GM21423 (cell line): ENCODE measurements around the gene UBE2E3.

Source experiments
- ATAC-seq: cut with Tn5 transposase; IDR thresholded peaks from one replicate; pipeline ENCODE4 v1.9.1; 2021; ENCODE audit warnings: mild to moderate bottlenecking, moderate library complexity; ENCODE audit not compliant: unreplicated experiment

The UBE2E3 gene

DNA sequence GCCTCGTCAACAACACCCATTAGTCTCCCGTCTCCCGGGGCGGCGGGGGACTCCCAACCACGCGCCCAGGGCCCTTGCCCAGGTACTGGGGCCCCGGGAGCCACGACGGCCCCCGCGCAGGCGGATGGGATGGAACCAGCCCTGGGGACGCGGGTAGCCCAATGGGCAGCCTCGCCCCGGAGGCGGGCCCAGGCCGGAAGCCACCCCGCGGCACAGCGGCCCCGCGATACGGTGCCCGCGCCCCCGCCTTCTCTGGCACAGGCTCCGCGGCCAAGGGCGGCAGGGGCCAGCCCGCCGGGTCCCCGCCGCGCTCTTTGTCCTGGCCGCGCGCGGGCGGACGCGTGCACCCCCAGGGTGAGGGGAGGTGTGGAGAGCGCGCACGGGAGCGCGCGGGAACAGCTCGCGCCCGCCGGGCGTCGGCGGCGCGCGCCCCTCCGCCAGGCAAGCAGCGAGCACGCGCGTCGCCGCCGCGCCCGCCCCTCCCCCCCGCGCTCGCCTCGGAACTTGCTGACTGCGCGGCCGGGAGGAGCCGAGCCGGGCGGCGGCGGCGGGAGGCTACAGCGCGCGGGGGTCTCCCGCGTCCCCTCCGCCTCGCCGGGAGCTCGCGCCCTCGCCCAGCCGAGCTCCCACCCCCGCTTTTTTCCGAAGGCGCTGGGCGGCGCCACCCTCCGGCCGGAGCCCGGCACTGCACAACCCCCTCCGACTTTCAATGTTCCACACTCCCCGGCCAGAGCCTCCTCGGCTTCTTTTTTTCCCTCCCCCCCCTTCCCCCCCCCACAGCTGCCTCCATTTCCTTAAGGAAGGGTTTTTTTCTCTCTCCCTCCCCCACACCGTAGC, at the start of gene UBE2E3:
Gene UBE2E3, plus strand, starts transcription at position 500 of the 837 bp plus-strand sequence. CDS start 1,438 bp downstream, outside the sequence.
- ATAC-seq, result peak; percentile 77

DNA sequence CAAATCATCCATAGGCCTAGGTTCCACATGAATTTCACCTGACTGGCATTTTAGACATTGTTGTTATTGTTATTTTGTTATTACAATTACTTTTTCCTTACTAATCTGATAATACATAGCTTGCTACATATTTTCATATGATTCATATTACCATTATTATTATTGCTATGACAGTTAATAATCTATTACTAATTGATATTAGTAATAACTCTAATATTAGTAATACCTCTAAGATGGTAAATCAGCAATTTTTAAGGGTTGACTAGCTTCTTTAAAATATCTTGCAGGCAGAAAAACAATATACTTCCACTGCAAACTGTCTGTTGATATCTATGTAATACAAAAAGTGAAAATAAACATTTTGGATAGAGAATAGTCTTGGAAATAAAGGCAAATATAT, 48.6 kb upstream of the UBE2E3 start:
- ATAC-seq, result no peak

DNA sequence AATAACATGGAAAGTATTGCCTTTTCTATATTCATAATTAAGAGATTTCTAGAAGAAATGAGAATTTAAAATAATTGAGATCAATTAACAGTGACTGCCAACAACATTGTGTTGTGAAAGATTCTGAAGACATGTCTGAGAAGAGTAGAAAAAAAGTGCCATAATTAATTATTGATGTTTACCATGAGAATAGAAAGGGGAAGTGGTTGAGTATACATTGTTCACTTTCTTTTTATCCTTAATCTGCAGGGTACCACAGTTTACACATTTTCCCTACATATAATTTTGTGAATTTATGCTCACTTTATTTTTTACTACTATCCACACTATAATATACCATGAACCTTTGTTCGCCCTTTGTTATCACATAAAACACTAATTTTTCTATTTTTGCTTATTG, 47.1 kb upstream of the UBE2E3 start:
- peak; percentile 85 for ATAC-seq

DNA sequence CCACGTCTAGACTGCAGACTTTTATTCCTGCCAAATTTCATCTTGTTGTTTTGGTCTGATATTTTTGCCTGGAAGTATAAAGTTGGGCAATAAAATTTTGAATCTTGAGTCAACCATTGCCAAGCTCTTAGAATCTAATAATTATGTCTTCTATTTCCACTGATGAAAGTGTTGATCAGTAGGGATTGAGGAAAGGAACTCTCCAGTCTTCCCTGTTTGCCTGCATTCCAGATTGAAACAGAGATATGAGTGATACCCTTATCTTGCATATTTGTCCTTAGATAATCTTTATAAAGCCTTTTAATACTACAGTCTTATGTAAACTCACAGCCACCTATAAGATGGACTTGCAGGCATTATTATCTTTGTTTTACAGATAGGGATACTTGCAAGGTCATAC, 45.5 kb upstream of the UBE2E3 start:
- ATAC-seq, result no peak

DNA sequence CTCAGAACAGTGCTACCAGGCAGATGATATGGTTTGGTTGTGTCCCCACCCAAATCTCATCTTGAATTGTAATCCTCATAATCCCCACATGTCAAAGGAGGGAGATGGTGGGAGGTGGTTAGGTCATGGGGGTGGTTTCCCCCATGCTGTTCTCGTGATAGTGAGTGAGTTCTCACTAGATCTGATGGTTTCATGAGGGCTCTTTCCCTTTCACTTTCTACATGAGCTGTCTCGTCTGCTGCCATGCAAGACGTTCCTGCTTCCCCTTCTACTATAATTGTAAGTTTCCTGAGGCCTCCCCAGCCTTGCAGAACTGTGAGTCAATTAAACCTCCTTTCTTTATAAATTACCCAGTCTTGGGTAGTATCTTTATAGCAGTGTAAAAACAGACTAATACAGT, 42.9 kb upstream of the UBE2E3 start:
- ATAC-seq, result peak; percentile 76

DNA sequence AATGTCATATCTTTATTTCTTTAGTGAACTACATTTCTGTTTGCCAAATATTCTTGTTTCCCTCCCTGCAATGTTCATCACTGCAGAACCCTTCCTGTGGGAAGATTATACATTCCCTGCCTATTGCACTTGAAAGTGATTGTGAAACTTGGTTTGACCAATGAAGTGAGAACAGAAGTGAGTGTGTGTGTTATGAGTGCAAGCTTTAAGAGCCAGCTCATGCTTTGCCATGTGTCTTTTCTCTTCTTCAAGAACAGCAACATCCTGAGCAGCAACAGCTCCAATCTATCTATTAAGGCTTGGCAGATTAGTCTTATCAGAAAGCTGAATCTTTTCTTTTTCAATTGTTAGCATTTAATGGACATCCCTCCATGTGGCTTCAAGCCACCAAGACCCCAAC, 42.0 kb upstream of the UBE2E3 start:
- ATAC-seq, result peak; percentile 42

DNA sequence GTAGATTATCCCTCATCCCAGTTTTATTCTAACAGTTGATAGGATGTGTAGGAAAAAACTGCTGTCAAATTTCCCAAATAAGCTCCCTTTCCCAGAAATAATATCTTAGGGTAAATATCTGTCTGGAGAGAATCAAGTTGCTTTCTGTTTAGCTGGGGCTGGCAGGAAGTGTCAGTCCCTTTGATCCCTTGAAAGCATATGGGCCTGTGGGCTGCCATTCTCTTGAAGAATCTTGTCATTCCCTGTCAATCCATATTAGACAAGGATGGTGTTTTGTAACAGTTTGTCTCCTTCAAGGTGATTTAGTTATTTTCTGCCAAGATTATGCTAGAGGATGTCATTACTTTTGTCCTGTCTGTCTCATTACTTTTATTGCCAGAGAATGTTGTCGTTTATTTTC, 37.1 kb upstream of the UBE2E3 start:
- no peak for ATAC-seq

DNA sequence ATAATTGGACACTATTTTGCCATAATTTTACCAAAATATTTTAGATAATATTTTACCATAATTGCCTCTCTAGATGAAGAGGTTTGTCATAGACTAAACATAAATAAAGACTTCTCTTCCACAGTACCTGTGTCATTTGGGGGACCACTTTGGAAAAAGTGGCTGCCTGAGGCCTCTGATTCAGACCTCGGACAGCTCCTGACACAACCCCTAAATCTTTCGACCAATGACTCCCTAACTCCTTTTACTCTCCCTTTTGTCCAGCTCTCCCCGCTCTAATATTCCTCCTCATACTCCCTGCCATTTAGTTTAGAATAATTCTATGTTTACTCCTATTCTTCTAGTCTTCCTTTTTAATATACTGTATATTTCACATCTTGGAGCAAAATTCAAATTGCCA, 36.0 kb upstream of the UBE2E3 start:
- no peak for ATAC-seq

DNA sequence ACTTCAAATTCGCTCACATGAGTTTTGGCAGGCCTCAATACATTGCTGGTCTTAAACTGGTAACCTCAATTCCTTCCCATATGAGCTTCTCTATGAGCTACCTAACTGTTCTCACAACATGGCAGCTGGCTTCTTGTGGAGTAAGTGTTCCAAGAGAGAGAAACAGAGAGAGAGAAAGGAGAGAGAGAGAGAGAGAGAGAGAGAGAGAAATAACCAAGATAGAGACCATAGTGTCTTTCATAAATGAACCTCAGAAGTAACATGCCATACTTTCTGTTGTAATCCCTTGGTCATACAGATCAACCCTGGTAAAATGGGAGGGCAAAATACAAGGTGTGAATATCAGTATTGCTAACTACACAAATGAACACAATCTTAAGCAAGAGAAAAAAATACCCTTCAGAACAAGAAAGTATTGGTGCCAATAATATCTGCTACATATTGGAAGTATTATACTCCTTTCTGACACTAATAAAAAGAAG, 33.2 kb upstream of the UBE2E3 start:
- no peak for ATAC-seq

DNA sequence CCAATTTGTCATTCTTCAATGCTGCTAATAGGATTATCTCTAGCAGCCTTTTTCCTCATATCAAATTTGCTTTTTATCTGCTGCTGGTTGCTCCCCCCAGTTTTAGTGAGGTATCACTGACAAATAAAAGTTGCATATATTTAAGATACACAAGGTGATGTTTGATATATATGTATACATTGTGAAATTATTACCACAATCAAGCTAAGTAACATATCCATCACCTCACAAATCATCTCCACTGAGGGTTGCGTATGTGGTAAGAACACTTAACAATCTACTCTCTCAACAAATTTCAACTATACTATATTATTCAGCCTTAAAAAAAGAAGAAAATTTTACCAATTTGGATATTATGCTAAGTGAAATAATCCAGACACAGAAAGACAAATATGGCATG, 30.5 kb upstream of the UBE2E3 start:
- no peak for ATAC-seq

DNA sequence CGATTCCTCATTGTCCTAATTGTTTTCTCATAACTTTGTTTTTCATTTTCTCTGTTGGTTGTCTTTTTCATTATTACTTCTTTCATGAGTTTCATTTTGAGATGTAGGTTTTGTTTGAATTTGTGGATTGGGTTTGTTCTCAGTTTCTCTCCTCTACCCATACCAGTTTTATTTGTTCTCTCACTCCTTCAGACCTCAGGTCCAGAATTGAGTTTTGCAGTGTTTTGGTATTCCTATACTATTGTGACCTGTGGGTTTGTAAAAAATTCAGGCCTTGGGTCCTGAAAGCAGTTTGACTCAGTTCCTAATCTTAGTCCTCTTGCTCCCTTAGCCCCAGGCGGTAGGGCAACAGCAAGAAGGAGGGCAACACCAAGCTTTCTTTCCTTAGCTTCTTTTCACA, 28.3 kb upstream of the UBE2E3 start:
- ATAC-seq, result peak; percentile 45

DNA sequence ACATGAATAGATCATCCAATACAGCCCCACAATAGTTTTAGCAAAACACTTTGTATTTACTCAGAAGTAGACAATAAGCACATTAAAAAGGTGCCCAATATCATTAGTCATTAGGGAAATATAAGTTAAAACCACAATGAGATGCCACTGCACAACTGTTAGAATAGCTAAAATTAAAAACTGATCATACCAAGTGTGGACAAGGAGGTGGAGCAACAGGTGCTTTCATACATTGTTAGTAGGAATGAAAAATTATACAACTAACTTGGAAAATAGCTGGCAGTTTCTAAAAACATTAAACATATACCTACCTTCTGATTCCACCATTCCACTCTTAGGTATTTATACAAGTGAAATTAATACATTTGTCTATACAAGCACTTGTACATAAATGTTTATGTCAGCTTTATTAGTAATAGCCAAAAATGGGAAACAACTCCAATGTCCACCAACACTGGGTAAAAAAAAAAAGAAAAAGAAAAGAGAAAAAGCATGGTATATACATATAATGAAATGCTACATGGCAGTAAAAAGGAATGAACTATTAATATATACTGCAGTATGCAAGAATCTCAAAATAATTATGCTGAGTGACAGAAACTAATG, 27.6 kb upstream of the UBE2E3 start:
- ATAC-seq, result no peak

DNA sequence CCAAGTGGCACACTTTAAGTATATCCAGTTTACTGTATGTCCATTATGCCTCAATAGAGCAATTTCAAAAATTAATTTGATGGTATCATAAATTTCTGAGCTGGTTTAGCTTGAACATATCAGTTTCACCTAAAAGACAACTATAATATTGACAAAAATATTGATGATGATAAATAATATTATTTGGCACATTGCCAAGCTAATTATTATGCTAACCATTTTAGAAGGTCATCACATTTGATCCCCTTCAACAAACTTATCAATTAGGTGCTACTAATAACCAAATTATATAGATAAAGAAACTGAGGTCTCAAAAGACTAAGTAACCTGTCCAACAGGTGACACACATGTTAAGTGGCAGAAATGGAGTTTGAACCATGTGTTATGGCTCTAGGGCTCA, 26.9 kb upstream of the UBE2E3 start:
- no peak for ATAC-seq

DNA sequence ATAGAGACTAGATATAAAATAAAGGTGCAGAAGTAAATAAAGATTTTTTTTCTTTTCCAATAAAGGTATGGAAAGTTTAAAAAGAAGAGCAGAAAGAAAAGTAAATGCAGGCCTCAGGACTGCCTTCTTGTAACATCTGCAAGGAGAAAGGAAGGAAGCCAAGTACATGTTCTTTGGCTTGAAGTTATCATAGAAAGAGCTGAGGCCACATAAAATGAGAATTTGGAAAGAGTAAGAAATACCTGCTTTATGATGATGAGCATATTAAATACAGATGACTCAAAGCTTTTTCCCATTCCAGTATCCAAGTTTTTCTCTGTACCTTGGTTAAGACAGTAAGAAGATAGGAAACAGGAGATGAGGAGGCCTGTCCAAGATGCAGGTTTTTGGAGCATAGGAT, 25.3 kb upstream of the UBE2E3 start:
- no peak for ATAC-seq

DNA sequence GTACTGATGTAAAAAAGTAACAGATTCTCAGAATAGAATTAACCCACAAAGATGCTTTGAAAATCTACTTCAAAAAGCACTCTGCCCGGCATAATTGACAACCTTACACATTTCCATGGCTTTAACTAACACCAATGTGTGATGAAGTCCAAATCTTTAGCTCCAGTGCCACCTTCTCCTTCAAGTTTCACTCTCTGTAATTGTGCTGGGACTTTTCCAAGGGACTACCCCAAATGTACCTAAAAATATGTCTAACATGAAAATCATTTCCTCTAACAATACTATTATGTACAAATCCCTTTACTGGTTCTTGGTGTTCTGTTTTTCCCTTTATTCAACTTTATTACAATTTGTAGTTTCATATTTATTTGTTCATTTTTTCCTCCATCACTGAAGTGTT, 20.6 kb upstream of the UBE2E3 start:
- ATAC-seq, result no peak

DNA sequence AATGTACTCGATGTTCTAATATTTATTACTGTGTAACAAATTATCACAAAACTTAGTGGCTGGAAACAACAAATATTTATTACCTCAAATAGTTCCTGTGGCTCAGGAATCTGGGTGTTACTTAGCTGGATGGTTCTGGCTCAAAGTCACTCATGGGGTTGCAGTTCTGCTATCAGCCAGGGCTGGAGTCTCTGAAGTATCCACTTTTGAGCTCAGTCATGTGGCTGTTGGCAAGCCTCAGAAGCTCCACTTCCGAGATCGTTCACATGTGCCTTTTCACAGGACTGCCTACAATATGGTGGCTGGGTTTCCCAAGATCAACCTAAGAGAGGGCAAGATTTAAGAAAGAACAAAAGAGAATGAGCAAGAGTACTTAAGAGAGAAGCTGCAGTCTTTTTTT, 19.4 kb upstream of the UBE2E3 start:
- ATAC-seq, result no peak

DNA sequence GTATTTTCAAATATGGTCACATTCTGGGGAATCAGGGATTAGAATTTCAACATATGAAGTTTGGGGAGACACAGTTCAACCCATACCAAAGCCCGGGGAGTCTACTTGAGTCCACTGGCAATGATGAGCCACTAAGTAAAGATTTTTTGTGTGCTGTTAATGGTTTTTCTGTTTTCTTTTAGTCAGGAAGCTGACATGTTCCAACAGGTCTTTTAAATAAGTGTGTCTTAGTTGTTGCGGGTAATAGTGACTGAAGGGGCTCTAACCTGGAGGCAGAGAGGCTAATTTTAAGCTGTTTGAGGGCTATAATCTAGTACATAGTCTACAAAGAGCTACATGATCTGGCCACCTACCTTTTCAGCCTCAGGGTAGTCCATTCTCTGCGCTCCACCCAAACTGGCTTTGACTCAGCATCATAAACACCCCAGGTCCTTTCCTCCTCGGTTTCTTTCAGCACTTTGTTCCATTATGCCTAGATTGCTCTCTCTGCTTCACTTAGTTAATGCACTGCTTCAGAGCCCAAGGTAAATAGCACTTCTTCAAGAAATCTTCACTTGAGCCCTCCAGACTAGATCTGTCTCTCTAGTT, 17.6 kb upstream of the UBE2E3 start:
- ATAC-seq, result no peak

DNA sequence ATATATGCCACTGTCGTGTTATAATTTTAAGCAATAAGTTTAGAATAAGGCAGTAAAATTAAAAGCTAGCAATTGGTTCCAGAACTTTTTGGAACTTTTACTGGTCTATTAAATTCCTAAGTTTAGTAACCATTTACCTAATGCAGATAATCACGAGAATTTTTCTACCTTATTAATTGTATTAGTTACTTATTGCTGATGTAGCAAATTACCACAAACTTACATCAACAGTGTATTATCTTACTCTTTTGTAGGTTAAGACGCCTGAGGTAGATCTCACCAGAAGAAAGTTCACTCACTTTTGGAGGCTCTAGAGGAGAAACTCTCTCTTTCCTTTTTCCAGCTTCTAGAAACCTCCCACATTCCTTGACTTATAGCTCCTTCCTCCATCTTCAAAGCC, 14.0 kb upstream of the UBE2E3 start:
- ATAC-seq, result no peak

DNA sequence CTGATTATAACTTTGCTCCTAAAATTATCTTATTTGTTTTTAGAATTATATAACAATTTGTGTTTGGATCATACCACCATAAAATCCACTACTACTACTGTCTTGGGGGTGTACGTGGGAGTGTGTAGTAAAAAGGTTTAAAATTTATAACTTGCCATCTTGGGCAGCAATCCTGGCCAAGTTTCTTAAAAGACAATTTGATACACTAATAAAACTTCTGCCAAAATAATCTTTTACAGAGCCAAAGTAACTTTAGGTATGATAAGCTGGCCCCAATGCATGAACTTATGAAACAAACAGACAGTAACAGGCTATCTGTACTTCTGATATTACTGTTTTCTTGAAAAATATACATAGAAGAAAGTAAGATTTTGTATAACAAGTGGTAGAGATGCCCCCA, 11.3 kb upstream of the UBE2E3 start:
- ATAC-seq, result no peak

DNA sequence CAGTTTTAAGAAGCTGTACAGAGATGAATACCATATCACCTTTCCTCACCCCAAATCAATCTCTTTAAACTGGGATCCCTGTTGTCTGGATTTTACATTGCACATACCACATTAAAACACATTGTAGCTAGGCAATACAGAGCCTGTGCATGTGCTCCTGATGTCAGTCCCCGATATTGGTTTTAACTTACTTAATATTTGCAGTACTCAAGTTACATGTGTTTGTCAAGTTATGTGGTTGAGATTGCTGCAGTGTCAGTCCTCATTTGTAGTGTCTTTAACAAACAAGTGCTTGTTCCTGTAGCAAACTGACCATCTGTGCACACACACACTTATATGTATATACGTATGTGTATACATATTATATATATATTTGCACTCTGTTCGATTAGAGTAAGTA, 10.4 kb upstream of the UBE2E3 start:
- ATAC-seq, result no peak

DNA sequence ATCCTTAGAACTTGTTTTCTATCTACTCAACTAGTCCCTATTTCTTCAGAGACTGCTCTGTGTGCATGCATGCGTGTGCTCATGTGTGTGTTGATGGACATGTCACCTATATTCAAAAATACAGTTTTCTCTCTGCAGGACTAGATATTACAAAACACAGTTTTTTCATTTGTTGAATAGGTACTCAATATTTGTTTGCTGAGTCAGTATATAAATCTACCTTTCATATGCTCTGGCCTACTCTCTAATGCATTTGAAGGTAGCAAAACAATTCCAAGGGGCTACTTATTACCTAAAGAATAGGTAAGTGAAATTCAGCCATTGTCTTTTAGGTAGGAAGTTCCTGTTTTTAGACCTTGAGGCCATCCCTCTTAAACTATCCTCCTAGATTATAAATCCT, 8.6 kb upstream of the UBE2E3 start:
- ATAC-seq, result no peak

DNA sequence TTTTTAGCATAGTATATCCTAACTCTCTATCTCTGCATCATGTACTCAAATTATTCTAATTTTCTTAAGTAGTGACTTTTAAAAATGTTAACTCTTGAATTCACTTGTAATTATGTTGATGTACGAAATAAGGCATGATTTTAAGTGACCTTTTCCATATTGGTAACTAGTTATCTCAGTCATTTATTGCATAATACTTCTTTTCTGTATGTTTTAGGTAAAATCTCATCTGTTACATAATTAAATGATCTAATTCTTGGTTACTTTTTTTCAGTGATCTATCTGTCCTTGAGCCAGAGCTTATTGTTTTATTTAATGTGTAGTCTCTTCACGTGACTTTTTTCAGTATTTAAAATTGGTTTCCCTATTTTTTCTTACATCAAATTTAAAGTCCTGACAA, 4.8 kb upstream of the UBE2E3 start:
- no peak for ATAC-seq
